ENCODE results near the gene TRIM28. TPM values are rescaled to one million over a fixed set of nuclear protein-coding genes. Genes with fewer than 3 reads are reported as not detected.

TRIM28 gene
- total and polyA plus RNA-seq, 12 donors, result 161 to 302 (median 240) TPM

DNA sequence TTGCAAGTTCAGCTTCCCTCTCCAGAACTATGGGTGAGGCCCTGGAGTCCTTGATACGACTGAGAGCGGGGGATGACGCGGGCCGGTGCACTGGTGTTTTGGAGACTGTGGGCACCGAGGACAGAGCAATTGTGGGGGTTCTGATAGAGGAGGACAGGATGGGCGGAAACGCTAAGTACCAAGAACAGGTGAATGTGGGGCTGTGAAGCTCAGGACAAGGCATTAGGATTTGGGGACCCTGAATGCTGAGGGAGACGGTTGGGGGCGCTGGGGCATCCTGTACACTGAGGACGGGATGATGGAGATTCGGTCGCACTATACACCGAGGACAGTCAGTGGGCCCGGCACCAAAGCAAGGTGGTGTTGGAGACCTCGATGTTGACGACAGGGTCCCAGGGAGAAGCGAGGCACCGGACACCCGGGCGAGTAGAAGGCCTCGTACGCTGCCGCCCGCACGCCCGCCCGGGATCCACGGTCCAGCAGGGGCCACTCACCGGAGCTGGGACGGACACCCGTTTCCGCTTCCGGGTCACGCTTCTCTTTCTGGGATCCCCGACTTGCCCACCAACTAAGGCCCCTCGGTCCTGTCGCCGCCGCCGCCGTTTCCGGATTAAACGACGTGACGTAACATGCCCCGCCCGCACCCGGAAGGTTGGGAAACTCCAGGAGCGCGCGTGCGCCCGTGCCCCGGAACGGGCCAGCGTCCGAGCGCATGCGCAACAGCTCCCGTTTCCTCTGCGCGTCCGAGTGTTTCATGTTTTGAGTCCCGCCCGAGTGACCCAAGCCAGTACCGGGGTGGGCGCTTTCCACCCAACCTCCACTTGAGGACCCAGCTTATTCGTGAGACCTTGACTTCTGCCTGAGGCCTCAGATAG is 10.9 kb downstream of the TRIM28 start, which contains the start of gene CHMP2A:
Gene CHMP2A, minus strand, starts transcription at position 612 of the 875 bp plus-strand sequence. CDS start 893 bp downstream, outside the sequence.
- peaks cover 0 to 52% of the 10 kb centered on the region in 2 donors for H3K36me3 ChIP-seq (replicated peaks in 1 of 2)
- WGBS, 4 donors, result 0 to 2% (median 1%) methylated on average over 22 to 69 of the region's 69 CpGs
- TF ChIP-seq POLR2A (IDR thresholded peaks at IDR 0.05), result peak; percentile 21 to 60
- TF ChIP-seq, protein P1, sequence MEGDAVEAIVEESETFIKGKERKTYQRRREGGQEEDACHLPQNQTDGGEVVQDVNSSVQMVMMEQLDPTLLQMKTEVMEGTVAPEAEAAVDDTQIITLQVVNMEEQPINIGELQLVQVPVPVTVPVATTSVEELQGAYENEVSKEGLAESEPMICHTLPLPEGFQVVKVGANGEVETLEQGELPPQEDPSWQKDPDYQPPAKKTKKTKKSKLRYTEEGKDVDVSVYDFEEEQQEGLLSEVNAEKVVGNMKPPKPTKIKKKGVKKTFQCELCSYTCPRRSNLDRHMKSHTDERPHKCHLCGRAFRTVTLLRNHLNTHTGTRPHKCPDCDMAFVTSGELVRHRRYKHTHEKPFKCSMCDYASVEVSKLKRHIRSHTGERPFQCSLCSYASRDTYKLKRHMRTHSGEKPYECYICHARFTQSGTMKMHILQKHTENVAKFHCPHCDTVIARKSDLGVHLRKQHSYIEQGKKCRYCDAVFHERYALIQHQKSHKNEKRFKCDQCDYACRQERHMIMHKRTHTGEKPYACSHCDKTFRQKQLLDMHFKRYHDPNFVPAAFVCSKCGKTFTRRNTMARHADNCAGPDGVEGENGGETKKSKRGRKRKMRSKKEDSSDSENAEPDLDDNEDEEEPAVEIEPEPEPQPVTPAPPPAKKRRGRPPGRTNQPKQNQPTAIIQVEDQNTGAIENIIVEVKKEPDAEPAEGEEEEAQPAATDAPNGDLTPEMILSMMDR (IDR thresholded peaks at IDR 0.05), result no peak
- peak within 1 kb of the TSS; percentile 42 to 74 (median 65) for H3K4me3 ChIP-seq
- peaks cover 30 to 40% of the 10 kb centered on the region in 2 donors for H3K4me1 ChIP-seq (replicated peaks in 1 of 2)
- H3K27me3 ChIP-seq, result no peaks in the 10 kb centered on the region
- H3K27ac ChIP-seq, result peak within 1 kb of the TSS; percentile 83 to 100 (median 96)
- intact Hi-C loops (cut with DNase I), result no loop called here
- DNase-seq, result peak; percentile 97 to 99 (median 98)
- no peaks in the 10 kb centered on the region for H3K9me3 ChIP-seq (replicated peaks in 1 of 3)

DNA sequence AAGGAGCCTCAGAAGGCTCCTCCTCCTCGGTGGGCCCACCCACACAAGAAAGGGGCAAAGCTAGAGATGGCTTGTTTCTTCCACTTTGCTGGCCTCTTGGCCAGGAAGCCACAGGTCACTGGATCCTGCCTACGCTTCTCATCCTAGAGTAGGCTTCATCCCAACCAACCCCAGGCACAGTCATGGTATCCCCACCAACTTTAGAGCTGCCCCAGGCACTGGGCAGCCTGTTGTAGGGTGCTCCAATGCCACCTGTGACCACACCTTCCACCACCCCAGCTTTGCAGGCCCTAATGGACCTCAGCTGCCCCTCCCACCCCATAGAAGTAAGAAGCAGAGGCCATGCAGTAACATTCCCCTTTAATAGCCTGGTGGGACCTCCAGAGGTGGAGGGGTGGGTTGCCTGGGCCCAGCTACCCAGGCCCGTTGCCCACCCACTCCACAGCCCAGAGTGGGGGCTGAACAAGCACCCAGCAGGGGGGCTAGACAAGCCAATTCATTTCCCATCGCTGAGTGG is 11.6 kb downstream of the TRIM28 start:
- H3K9me3 ChIP-seq (replicated peaks in 1 of 3), result no peaks in the 10 kb centered on the region
- no peaks in the 10 kb centered on the region for H3K27me3 ChIP-seq
- peaks cover 33 to 47% of the 10 kb centered on the region in 2 donors for H3K4me1 ChIP-seq (replicated peaks in 1 of 2)
- peak overlapping the region; percentile 83 to 100 (median 96) for H3K27ac ChIP-seq
- peak in 1 of 7 donors; percentile 31 for DNase-seq
- WGBS, 4 donors, result 0 to 43% (median 41%) methylated on average over 2 to 4 of the region's 4 CpGs
- TF ChIP-seq, protein P1 (IDR thresholded peaks at IDR 0.05), result no peak
- TF ChIP-seq POLR2A (IDR thresholded peaks at IDR 0.05), result no peak
- peaks cover 0 to 45% of the 10 kb centered on the region in 2 donors for H3K36me3 ChIP-seq (replicated peaks in 1 of 2)
- intact Hi-C loops (cut with DNase I), result no loop called here
- peak overlapping the region in 2 of 4 donors; percentile 58 to 74 for H3K4me3 ChIP-seq

DNA sequence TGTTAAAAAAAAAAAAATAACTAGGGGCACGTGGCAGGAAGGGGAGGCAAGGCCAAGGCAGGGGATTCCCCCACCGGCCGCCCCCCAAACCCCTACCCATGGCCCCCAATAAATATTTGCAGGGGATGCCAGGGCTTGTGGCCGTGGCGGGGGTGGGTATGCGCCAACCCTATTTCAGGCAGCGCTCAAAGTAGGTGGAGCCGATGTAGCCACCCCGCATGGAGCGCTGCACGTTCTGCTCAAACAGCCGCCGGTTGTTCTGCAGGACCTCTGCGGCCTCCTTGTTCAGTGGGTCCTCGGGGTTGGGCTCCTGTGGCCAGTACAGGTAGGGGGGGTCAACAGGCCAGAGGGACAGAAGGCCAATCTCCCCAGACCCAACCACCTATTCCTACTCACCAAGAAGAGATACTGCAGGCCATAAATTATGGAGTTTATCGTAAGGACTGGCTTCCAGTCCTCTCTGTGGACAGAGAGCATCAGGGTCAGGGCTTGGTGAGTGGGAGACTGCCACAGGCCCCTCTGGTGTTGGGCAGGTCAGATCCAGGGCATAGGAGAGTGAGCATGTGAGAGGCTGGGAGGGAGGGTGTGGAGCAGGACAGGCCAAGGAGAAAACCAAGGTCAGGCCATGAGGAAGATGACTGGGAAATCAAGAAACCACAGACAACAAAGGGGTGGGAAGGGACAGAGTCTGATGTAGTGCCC is 12.2 kb downstream of the TRIM28 start:
- Histone ChIP-seq H3K36me3 (replicated peaks in 1 of 2) (peaks cover 0 to 39% of the 10 kb centered on the region in 2 donors), H3K27ac (peak overlapping the region in 3 of 5 donors; percentile 85 to 100 (median 100)), H3K4me1 (replicated peaks in 1 of 2) (peaks cover 33 to 52% of the 10 kb centered on the region in 2 donors), H3K9me3 (replicated peaks in 1 of 3) (no peaks in the 10 kb centered on the region), H3K27me3 (no peaks in the 10 kb centered on the region), H3K4me3 (no peak overlapping the region)
- intact Hi-C loops (cut with DNase I), result no loop called here
- 45 to 79% (median 75%) methylated on average over 6 to 16 of the region's 16 CpGs for WGBS, 4 donors
- peak in 4 of 7 donors; percentile 42 to 59 (median 44) for DNase-seq
- TF ChIP-seq POLR2A (IDR thresholded peaks at IDR 0.05), result no peak
- TF ChIP-seq, protein P1 (IDR thresholded peaks at IDR 0.05), result no peak

All from adrenal gland (tissue), 12 donors.